ENCODE results near the gene CPLANE2. TPM values are rescaled to one million over a fixed set of nuclear protein-coding genes. Genes with fewer than 3 reads are reported as not detected.

CPLANE2 gene
- total RNA-seq, 2 experiments from 2014 or later, result 1.2 to 1.4 TPM

GRCh38 chr1:16256478-16256877 lies 19.5 kb upstream of the CPLANE2 start:
- no peak overlapping the region for H3K4me3 Mint-ChIP-seq
- no peak for ATAC-seq
- CTCF ChIA-PET, result no interaction called here
- H3K4me1 Mint-ChIP-seq (ENCODE audit: low read depth), result peaks cover 8% of the 10 kb centered on the region
- POLR2A ChIA-PET, result no interaction called here
- intact Hi-C loops (cut with micrococcal nuclease), result no loop called here
- TF ChIP-seq, protein P1, sequence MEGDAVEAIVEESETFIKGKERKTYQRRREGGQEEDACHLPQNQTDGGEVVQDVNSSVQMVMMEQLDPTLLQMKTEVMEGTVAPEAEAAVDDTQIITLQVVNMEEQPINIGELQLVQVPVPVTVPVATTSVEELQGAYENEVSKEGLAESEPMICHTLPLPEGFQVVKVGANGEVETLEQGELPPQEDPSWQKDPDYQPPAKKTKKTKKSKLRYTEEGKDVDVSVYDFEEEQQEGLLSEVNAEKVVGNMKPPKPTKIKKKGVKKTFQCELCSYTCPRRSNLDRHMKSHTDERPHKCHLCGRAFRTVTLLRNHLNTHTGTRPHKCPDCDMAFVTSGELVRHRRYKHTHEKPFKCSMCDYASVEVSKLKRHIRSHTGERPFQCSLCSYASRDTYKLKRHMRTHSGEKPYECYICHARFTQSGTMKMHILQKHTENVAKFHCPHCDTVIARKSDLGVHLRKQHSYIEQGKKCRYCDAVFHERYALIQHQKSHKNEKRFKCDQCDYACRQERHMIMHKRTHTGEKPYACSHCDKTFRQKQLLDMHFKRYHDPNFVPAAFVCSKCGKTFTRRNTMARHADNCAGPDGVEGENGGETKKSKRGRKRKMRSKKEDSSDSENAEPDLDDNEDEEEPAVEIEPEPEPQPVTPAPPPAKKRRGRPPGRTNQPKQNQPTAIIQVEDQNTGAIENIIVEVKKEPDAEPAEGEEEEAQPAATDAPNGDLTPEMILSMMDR (IDR thresholded peaks at IDR 0.05), result no peak
- H3K27ac Mint-ChIP-seq, result no peak overlapping the region
- peaks cover 9% of the 10 kb centered on the region for H3K36me3 Mint-ChIP-seq (ENCODE audit: low read depth)
- no peak for DNase-seq
- no peaks in the 10 kb centered on the region for H3K27me3 Mint-ChIP-seq
- no peaks in the 10 kb centered on the region for H3K9me3 Mint-ChIP-seq

DNA sequence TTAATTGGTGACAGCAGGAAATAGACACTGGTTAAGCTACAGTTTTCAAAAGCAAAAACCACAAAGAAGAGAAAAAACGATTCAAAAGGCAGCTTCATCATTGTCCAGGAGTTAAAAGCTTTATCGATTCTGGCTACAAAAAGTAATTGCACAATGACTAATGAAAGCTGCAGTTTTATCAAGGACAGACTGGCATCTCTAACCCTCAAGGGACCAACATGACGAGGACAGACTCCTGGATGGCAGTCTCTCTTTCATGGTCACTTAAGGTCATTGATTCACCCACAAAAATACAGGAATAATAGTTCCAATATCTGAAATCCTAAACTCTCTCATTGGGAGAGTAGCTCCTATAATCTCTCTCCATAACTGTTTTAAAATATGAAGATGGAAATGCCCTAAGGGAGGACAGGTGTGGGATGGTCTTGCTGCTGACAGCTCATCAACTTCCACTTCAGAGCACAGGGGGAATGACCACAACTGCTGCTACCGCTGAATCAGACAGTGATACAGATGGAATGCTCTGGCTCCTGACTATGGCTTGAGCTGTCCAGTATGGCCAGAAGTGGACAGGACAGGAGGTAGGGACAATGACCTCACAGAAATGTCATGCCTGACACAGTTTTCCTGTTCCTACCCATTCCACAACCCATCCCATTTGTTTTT lies 17.4 kb upstream of the CPLANE2 start:
- DNase-seq, result no peak
- ATAC-seq, result no peak
- CTCF ChIA-PET, result interaction anchor here (0.8 to 2.5 kb wide), 6 partner anchors 10 to 175 kb away, joined by 3 to 11 read pairs (median 3); partner anchors contain the start of gene CPLANE2
- TF ChIP-seq, protein P1 (IDR thresholded peaks at IDR 0.05), result no peak
- Mint-ChIP-seq H3K36me3 (ENCODE audit: low read depth) (peaks cover 16% of the 10 kb centered on the region), H3K9me3 (no peaks in the 10 kb centered on the region), H3K4me1 (ENCODE audit: low read depth) (peaks cover 20% of the 10 kb centered on the region), H3K4me3 (no peak overlapping the region), H3K27me3 (no peaks in the 10 kb centered on the region), H3K27ac (peak overlapping the region; percentile 55)
- POLR2A ChIA-PET, result interaction anchor here (0.7 kb wide), 1 partner anchor 83 kb away, joined by 3 read pairs; no protein-coding TSS in a partner anchor
- intact Hi-C loops (cut with micrococcal nuclease), result no loop called here

GRCh38 chr1:16253332-16253922 lies 16.4 kb upstream of the CPLANE2 start:
- POLR2A ChIA-PET, result interaction anchor here (0.7 kb wide), 1 partner anchor 84 kb away, joined by 3 read pairs; no protein-coding TSS in a partner anchor
- CTCF ChIA-PET, result interaction anchor here (0.8 to 2.5 kb wide), 4 partner anchors 9 to 174 kb away, joined by 3 to 11 read pairs (median 3); no protein-coding TSS in a partner anchor
- ATAC-seq (no peak), DNase-seq (no peak)
- peaks cover 16% of the 10 kb centered on the region for H3K36me3 Mint-ChIP-seq (ENCODE audit: low read depth)
- peaks cover 24% of the 10 kb centered on the region for H3K4me1 Mint-ChIP-seq (ENCODE audit: low read depth)
- intact Hi-C loops (cut with micrococcal nuclease), result no loop called here
- H3K4me3 Mint-ChIP-seq, result no peak overlapping the region
- no peaks in the 10 kb centered on the region for H3K27me3 Mint-ChIP-seq
- no peak overlapping the region for H3K27ac Mint-ChIP-seq
- TF ChIP-seq, protein P1 (IDR thresholded peaks at IDR 0.05), result no peak
- no peaks in the 10 kb centered on the region for H3K9me3 Mint-ChIP-seq

DNA sequence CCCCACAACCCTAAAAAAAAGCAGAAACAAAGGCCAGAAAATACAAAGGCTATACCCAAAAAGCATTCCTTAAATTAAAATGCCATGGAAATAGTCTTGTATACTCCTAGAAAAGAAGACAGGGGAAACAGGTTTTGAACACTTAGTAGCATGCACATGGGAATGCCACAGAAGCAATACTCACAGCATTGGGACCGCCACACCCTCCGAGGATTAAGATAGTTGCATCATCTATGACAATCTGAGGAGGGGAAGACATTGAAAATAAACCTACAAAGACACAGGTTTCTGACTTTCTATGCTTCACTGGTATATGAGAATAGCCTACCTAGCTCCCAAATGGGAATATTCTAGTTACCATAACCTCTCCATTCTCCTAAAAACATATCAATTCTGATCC lies 15.9 kb upstream of the CPLANE2 start:
- no peak for DNase-seq
- peaks cover 16% of the 10 kb centered on the region for H3K36me3 Mint-ChIP-seq (ENCODE audit: low read depth)

More for the DNA sequence above, 15.9 kb upstream of the CPLANE2 start:
- Mint-ChIP-seq H3K27me3 (no peaks in the 10 kb centered on the region), H3K27ac (no peak overlapping the region), H3K4me1 (ENCODE audit: low read depth) (peaks cover 24% of the 10 kb centered on the region), H3K4me3 (no peak overlapping the region), H3K9me3 (no peaks in the 10 kb centered on the region)
- intact Hi-C loops (cut with micrococcal nuclease), result no loop called here
- ChIA-PET POLR2A (no interaction called here), CTCF (interaction anchor here (2.5 kb wide), 1 partner anchor 9 kb away, joined by 11 read pairs; no protein-coding TSS in a partner anchor)
- ATAC-seq, result no peak
- TF ChIP-seq, protein P1 (IDR thresholded peaks at IDR 0.05), result no peak

Measured in activated CD8-positive, alpha-beta T cell treated with anti-CD3 and anti-CD28 coated beads for 36 hours (primary cell).